ENCODE results near the gene APBB1.
"Not testable (repeated sequence)": the region's sequence is repeated elsewhere in the genome, so short reads cannot be mapped to it uniquely, and the experiment has no call there.

The APBB1 gene

GRCh38 chr11:6392251-6392650, 26.6 kb downstream of the APBB1 start:
- DNase-seq = not testable (repeated sequence)

- no peak for DNase-seq
Measured at GRCh38 chr11:6391537-6392134, 27.3 kb downstream of the APBB1 start.

GRCh38 chr11:6390718-6391469, 28.0 kb downstream of the APBB1 start:
- peak in 1 of 51 donors; percentile 50 for DNase-seq

GRCh38 chr11:6389905-6390717, 28.8 kb downstream of the APBB1 start, which contains the start of gene SMPD1:
Gene SMPD1 (plus strand): TSS chr11:6390474. CDS start chr11:6390599, 125 bp downstream.
- peak; percentile 57 to 96 (median 90) for DNase-seq

- DNase-seq = no peak
Measured at GRCh38 chr11:6388748-6389147, 30.1 kb downstream of the APBB1 start.

- no peak for DNase-seq
Measured at GRCh38 chr11:6387811-6388599, 30.9 kb downstream of the APBB1 start.

GRCh38 chr11:6385046-6385777, 33.7 kb downstream of the APBB1 start:
- no peak for DNase-seq

- DNase-seq = no peak
Measured at GRCh38 chr11:6378640-6378989, 40.3 kb downstream of the APBB1 start.

- DNase-seq = no peak
Measured at GRCh38 chr11:6377902-6378639, 40.8 kb downstream of the APBB1 start.

- DNase-seq = no peak
Measured at GRCh38 chr11:6371825-6372224, 47.1 kb downstream of the APBB1 start.

- DNase-seq = no peak
Measured at GRCh38 chr11:6365659-6366058, 53.2 kb downstream of the APBB1 start.

- DNase-seq = peak in 46 of 51 donors; percentile 4 to 77 (median 44)
Measured at GRCh38 chr11:6362873-6363678, 55.8 kb downstream of the APBB1 start.

- no peak for DNase-seq
Measured at GRCh38 chr11:6362185-6362872, 56.6 kb downstream of the APBB1 start.

GRCh38 chr11:6360183-6360582, 58.7 kb downstream of the APBB1 start:
- DNase-seq = no peak

GRCh38 chr11:6357222-6357621, 61.7 kb downstream of the APBB1 start:
- DNase-seq = peak in 5 of 51 donors; percentile 12 to 49 (median 19)

- DNase-seq = no peak
Measured at GRCh38 chr11:6356503-6357055, 62.3 kb downstream of the APBB1 start.

GRCh38 chr11:6354651-6355485, 64.0 kb downstream of the APBB1 start:
- no peak for DNase-seq

Measured in hypothalamus (tissue), 51 donors.